Skeletal muscle satellite cell (primary cell): ENCODE data around the gene SULT1B1.
"Not testable (repeated sequence)": the region's sequence is repeated elsewhere in the genome, so short reads cannot be mapped to it uniquely, and the experiment has no call there.

Experiments
- H3K27me3 ChIP-seq: 2 replicates; pipeline ENCODE4 v1.7.0; 2013; ENCODE audit warnings: low read length; ENCODE audit not compliant: control insufficient read depth, insufficient read depth
- H3K36me3 ChIP-seq: 2 replicates; pipeline ENCODE4 v1.7.0; 2013; ENCODE audit warnings: mild to moderate bottlenecking, control low read depth, low read length; ENCODE audit not compliant: insufficient read depth
- H3K4me1 ChIP-seq: 2 replicates; pipeline ENCODE4 v1.7.0; 2013; ENCODE audit warnings: low read length; ENCODE audit not compliant: control insufficient read depth, insufficient read depth
- H3K4me2 ChIP-seq: 2 replicates; pipeline ENCODE4 v1.7.0; 2013; ENCODE audit warnings: mild to moderate bottlenecking, low read length
- H3K4me3 ChIP-seq: 2 replicates; pipeline ENCODE4 v1.7.0; 2013; ENCODE audit warnings: low read length
- H3K9ac ChIP-seq: 2 replicates; pipeline ENCODE4 v1.7.0; 2013; ENCODE audit warnings: mild to moderate bottlenecking, low read depth, low read length, moderate library complexity
- H3K9me3 ChIP-seq: replicated peaks from 2 replicates; pipeline ENCODE4 v1.7.0; 2013; ENCODE audit warnings: mild to moderate bottlenecking, control low read depth, low read length

Gene SULT1B1

GRCh38 chr4:69775321-69775867 is 15.0 kb upstream of the SULT1B1 start:
- no peak overlapping the region for H3K4me3 ChIP-seq
- no peaks in the 10 kb centered on the region for H3K4me1 ChIP-seq
- no peaks in the 10 kb centered on the region for H3K36me3 ChIP-seq
- H3K4me2 ChIP-seq: no peak overlapping the region
- H3K9me3 ChIP-seq: no peaks in the 10 kb centered on the region
- H3K27me3 ChIP-seq: no peaks in the 10 kb centered on the region
- no peak overlapping the region for H3K9ac ChIP-seq

- H3K4me2 ChIP-seq: no peak overlapping the region
- H3K9me3 ChIP-seq: no peaks in the 10 kb centered on the region
- H3K9ac ChIP-seq: no peak overlapping the region
- no peaks in the 10 kb centered on the region for H3K4me1 ChIP-seq
- H3K36me3 ChIP-seq: no peaks in the 10 kb centered on the region
- H3K27me3 ChIP-seq: no peaks in the 10 kb centered on the region
- no peak overlapping the region for H3K4me3 ChIP-seq
Measured at GRCh38 chr4:69773484-69773883, 13.1 kb upstream of the SULT1B1 start.

GRCh38 chr4:69768554-69768953 is 8.1 kb upstream of the SULT1B1 start:
- H3K27me3 ChIP-seq, H3K4me2 ChIP-seq, H3K4me1 ChIP-seq, H3K9ac ChIP-seq, H3K36me3 ChIP-seq, H3K9me3 ChIP-seq, H3K4me3 ChIP-seq: not testable (repeated sequence)

DNA sequence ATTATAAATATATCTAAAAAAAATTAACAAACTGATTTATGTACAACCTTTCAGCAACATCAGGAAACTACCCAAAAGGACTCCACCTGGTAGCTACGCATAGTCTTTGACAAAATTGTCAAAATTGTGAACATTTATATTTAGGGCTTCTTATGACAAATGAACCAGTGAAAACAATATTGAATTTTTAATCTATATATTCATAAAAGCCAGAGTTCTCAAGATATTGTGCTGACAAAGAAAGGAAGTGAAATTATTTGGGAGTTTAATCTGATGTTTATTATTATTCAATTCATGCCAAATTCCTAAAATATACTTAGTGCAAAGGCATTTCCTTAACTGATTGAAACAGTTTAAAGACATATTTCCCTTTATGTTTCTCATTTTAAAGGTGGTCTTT is 5.3 kb upstream of the SULT1B1 start:
- Histone ChIP-seq H3K4me2 (no peak overlapping the region), H3K9ac (no peak overlapping the region), H3K27me3 (no peaks in the 10 kb centered on the region), H3K4me3 (no peak overlapping the region), H3K36me3 (no peaks in the 10 kb centered on the region), H3K4me1 (no peaks in the 10 kb centered on the region), H3K9me3 (no peaks in the 10 kb centered on the region)

GRCh38 chr4:69764311-69764710 is 3.9 kb upstream of the SULT1B1 start:
- Histone ChIP-seq H3K36me3 (no peaks in the 10 kb centered on the region), H3K4me2 (no peak overlapping the region), H3K27me3 (no peaks in the 10 kb centered on the region), H3K9me3 (no peaks in the 10 kb centered on the region), H3K9ac (no peak overlapping the region), H3K4me1 (no peaks in the 10 kb centered on the region), H3K4me3 (no peak overlapping the region)

DNA sequence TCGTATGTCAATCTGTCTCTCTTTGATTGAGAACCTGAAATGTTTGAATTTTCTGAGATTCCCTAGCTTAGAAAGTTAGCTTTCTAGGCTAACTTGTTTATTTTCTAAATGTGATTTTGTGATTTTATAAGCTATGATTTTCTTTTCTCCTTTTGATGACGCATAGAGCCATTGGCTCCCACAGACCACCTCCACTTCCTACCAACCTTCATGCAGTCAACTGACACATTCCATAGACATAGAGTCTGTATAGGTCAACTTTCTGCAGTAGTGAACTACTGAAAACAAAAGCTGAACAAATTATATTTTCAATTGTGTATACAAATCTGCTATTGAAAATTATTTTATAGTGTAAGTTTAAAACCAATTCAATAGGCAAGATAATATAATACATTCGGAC is 2.8 kb upstream of the SULT1B1 start:
- no peak overlapping the region for H3K9ac ChIP-seq
- H3K4me3 ChIP-seq: no peak overlapping the region
- no peaks in the 10 kb centered on the region for H3K9me3 ChIP-seq
- H3K27me3 ChIP-seq: no peaks in the 10 kb centered on the region
- no peaks in the 10 kb centered on the region for H3K4me1 ChIP-seq
- H3K36me3 ChIP-seq: no peaks in the 10 kb centered on the region
- H3K4me2 ChIP-seq: no peak overlapping the region

DNA sequence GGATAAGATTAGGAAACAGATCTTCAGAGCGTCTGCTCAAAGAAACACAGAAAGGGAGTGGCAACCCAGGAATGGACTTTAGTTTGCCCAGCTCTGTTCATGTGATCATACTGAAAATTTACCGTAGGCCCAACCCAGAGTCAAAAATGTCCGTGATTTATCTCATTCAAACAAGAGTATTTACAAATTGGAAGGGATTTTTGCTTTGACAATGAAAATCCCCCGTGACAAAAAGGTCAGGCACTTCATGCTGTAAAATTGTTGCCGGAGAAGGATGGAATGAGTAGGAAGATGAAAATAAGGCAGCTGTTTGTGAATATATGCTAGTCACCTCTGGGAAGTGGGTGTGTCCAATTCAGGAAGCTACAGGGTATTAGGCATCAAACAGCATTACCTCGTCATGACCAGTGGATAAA is 1.2 kb downstream of the SULT1B1 start:
- Histone ChIP-seq H3K9me3 (no peaks in the 10 kb centered on the region), H3K4me3 (no peak overlapping the region)

DNA sequence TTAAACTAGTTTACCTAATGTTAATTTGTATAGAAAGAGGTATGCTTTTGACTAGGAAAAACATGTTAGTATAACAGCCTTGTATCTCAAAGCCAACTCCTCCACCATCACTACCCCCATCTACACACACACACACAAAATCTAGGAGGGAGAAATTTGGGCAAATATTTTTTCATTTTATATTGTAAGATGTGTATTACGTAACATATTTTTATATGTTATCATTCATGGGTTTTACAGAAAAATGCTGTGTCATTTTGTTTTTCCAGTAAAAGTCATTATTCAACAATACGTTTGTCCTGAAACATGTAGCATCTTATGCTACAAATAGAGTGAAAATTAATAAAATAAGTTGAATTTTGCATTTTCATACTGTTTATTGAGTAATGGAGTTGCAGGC is 3.0 kb downstream of the SULT1B1 start:
- Histone ChIP-seq H3K9me3 (no peaks in the 10 kb centered on the region), H3K4me3 (no peak overlapping the region), H3K27me3 (no peaks in the 10 kb centered on the region), H3K9ac (no peak overlapping the region), H3K4me2 (no peak overlapping the region), H3K36me3 (no peaks in the 10 kb centered on the region), H3K4me1 (no peaks in the 10 kb centered on the region)

More for the DNA sequence above, 1.2 kb downstream of the SULT1B1 start:
- H3K36me3 ChIP-seq: no peaks in the 10 kb centered on the region
- peak overlapping the region; percentile 13 for H3K9ac ChIP-seq
- no peaks in the 10 kb centered on the region for H3K4me1 ChIP-seq
- H3K4me2 ChIP-seq: no peak overlapping the region
- no peaks in the 10 kb centered on the region for H3K27me3 ChIP-seq

GRCh38 chr4:69754926-69755580 is 5.4 kb downstream of the SULT1B1 start:
- Histone ChIP-seq H3K9ac (no peak overlapping the region), H3K4me3 (no peak overlapping the region), H3K27me3 (no peaks in the 10 kb centered on the region), H3K9me3 (no peaks in the 10 kb centered on the region), H3K36me3 (no peaks in the 10 kb centered on the region), H3K4me1 (no peaks in the 10 kb centered on the region), H3K4me2 (no peak overlapping the region)

GRCh38 chr4:69753686-69754085 is 6.7 kb downstream of the SULT1B1 start:
- no peaks in the 10 kb centered on the region for H3K9me3 ChIP-seq
- no peaks in the 10 kb centered on the region for H3K27me3 ChIP-seq
- H3K4me2 ChIP-seq: no peak overlapping the region
- H3K4me1 ChIP-seq: no peaks in the 10 kb centered on the region
- H3K36me3 ChIP-seq: no peaks in the 10 kb centered on the region
- H3K4me3 ChIP-seq: no peak overlapping the region
- no peak overlapping the region for H3K9ac ChIP-seq

DNA sequence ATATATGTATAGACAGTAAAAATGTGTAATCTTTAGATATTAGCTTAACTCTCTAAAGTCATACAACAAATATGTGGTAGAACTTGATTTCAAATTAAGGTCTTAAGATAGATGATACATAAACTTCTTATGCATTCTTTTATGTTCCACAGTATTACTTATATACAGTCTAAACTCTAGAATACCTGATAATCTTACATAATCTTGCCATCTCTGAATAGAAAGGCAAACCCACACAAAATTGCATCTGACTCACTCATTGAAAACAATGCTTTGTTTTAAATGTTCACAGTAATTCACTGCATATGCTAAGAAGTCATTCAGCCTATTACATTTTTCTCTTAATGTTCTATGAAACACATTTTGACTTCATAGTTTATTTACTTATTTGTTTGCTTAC is 10.1 kb downstream of the SULT1B1 start:
- Histone ChIP-seq H3K9me3 (no peaks in the 10 kb centered on the region), H3K4me3 (no peak overlapping the region)

GRCh38 chr4:69749771-69750170 is 10.6 kb downstream of the SULT1B1 start:
- Histone ChIP-seq H3K27me3 (no peaks in the 10 kb centered on the region), H3K4me3 (no peak overlapping the region), H3K4me2 (no peak overlapping the region), H3K4me1 (no peaks in the 10 kb centered on the region), H3K36me3 (no peaks in the 10 kb centered on the region), H3K9me3 (no peaks in the 10 kb centered on the region), H3K9ac (no peak overlapping the region)

More for the DNA sequence above, 10.1 kb downstream of the SULT1B1 start:
- Histone ChIP-seq H3K27me3 (no peaks in the 10 kb centered on the region), H3K4me2 (no peak overlapping the region), H3K9ac (no peak overlapping the region), H3K36me3 (no peaks in the 10 kb centered on the region), H3K4me1 (no peaks in the 10 kb centered on the region)
